Uterus (tissue), 4 donors: ENCODE data around the gene PITHD1. TPM values are rescaled to one million over a fixed set of nuclear protein-coding genes. Genes with fewer than 3 reads are reported as not detected.
A peak's percentile ranks its signal among the peaks of the same experiment; 100 is the strongest.

Experiments used
- DNase-seq, 2 donors: peaks; one replicate each; pipeline ENCODE4 v3.0.0-alpha.2; 2019 to 2020
- H3K27ac ChIP-seq, 2 donors: fragments of 200-600 bp; sonication (generic); 1 replicate in 1 of 2; 2 replicates in 1 of 2; pipeline ENCODE4 v1.5.1; 2016 to 2018
- H3K27me3 ChIP-seq, 2 donors: fragments of 200-600 bp; sonication (generic); one replicate each; pipeline ENCODE4 v1.5.1; 2018 to 2019; ENCODE audit warnings: control low read depth in 1 of 2
- H3K36me3 ChIP-seq, 2 donors: fragments of 200-600 bp; sonication (generic); one replicate each; pipeline ENCODE4 v1.5.1; 2019; ENCODE audit warnings: control low read depth in 1 of 2
- H3K4me1 ChIP-seq, 2 donors: fragments of 200-600 bp; sonication (generic); one replicate each; pipeline ENCODE4 v1.5.1; 2018 to 2019; ENCODE audit warnings: control low read depth in 1 of 2
- H3K4me3 ChIP-seq, 2 donors: fragments of 200-600 bp; sonication (generic); 1 replicate in 1 of 2; 2 replicates in 1 of 2; pipeline ENCODE4 v1.5.1; 2018 to 2019; ENCODE audit warnings: mild to moderate bottlenecking in 1 of 2
- H3K9me3 ChIP-seq, 2 donors: fragments of 200-600 bp; sonication (generic); one replicate each; pipeline ENCODE4 v1.5.1; 2019; ENCODE audit warnings: control low read depth in 1 of 2
- POLR2A ChIP-seq, 2 donors: fragments of 450-650 bp; IDR thresholded peaks; one replicate each; pipeline ENCODE4 v1.6.1; 2016; ENCODE audit warnings: antibody characterized with exemption in 2 of 2, mild to moderate bottlenecking in 1 of 2, moderate library complexity in 1 of 2
- intact Hi-C: fragments of 100-400 bp; cut with DNase I; formaldehyde crosslinking; loops from one replicate; pipeline ENCODE4 v1.15.1; 2023; ENCODE audit warnings: low total_unique reads
- total RNA-seq, 4 donors: library from RNA; depleted of rRNA in 3 of 4; stranded (reverse); fragments of >200 nt in 3 of 4; gene quantifications; one replicate each; pipeline versions ENCODE4 v1.1.0 to v1.2.4, GENCODE V29; 2014 to 2023
- TF ChIP-seq, protein P1 (sequence below), 4 experiments: fragments of 200-600 bp in 2 of 4; fragments of 450-650 bp in 2 of 4; sonication (generic) in 2 of 4; IDR thresholded peaks; one replicate each; pipeline ENCODE4 v1.5.1; 2016 to 2019; ENCODE audit warnings: antibody characterized with exemption in 4 of 4, mild to moderate bottlenecking in 2 of 4, moderate library complexity in 1 of 4
- donor health status: DM: yes; HTN: yes; CAD: no.

Gene PITHD1
- total RNA-seq, 4 donors from 2014 or later = 27.4 to 59.0 (median 49.9) TPM

- H3K9me3 ChIP-seq = no peaks in the 10 kb centered on the region
- H3K4me1 ChIP-seq = no peaks in the 10 kb centered on the region
- no peak overlapping the region for H3K27ac ChIP-seq
- no peak for DNase-seq
- intact Hi-C loops = no loop called here
- H3K36me3 ChIP-seq = no peaks in the 10 kb centered on the region
- no peak for TF ChIP-seq POLR2A (IDR thresholded peaks at IDR 0.05)
- TF ChIP-seq, protein P1, sequence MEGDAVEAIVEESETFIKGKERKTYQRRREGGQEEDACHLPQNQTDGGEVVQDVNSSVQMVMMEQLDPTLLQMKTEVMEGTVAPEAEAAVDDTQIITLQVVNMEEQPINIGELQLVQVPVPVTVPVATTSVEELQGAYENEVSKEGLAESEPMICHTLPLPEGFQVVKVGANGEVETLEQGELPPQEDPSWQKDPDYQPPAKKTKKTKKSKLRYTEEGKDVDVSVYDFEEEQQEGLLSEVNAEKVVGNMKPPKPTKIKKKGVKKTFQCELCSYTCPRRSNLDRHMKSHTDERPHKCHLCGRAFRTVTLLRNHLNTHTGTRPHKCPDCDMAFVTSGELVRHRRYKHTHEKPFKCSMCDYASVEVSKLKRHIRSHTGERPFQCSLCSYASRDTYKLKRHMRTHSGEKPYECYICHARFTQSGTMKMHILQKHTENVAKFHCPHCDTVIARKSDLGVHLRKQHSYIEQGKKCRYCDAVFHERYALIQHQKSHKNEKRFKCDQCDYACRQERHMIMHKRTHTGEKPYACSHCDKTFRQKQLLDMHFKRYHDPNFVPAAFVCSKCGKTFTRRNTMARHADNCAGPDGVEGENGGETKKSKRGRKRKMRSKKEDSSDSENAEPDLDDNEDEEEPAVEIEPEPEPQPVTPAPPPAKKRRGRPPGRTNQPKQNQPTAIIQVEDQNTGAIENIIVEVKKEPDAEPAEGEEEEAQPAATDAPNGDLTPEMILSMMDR (IDR thresholded peaks at IDR 0.05) = peak; percentile 14 to 35 (median 23)
- H3K4me3 ChIP-seq = no peak overlapping the region
- no peaks in the 10 kb centered on the region for H3K27me3 ChIP-seq
Measured at GRCh38 chr1:23810818-23811540, 32.8 kb downstream of the PITHD1 start.

GRCh38 chr1:23814016-23814415 lies 35.8 kb downstream of the PITHD1 start:
- Histone ChIP-seq H3K36me3 (no peaks in the 10 kb centered on the region), H3K27ac (no peak overlapping the region), H3K27me3 (no peaks in the 10 kb centered on the region), H3K4me3 (no peak overlapping the region), H3K4me1 (no peaks in the 10 kb centered on the region), H3K9me3 (no peaks in the 10 kb centered on the region)
- intact Hi-C loops = no loop called here
- no peak for TF ChIP-seq POLR2A (IDR thresholded peaks at IDR 0.05)
- TF ChIP-seq, protein P1 (IDR thresholded peaks at IDR 0.05) = no peak
- DNase-seq = no peak

DNA sequence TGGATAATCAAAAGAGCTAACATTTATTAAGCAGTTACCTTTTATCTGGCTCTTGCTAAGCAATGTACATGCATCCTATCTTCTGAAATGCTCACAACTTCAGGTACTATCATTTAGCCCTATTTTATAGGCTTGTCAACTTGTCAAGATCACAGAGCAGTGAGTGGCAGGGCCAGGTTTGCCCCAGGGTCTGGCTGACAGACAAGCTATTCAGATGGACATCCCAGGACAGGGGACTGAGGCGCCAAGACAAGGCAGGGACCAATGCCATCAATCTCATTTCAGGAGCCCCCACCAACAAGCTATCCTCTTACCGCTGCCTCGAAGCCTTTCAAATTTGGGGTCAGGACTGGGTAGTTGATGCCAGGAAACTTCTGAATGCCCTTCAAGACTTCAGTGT lies 38.1 kb downstream of the PITHD1 start:
- DNase-seq = no peak
- no peak overlapping the region for H3K27ac ChIP-seq
- intact Hi-C loops = no loop called here
- no peaks in the 10 kb centered on the region for H3K36me3 ChIP-seq
- no peak overlapping the region for H3K4me3 ChIP-seq
- H3K27me3 ChIP-seq = no peaks in the 10 kb centered on the region
- no peaks in the 10 kb centered on the region for H3K4me1 ChIP-seq
- TF ChIP-seq, protein P1 (IDR thresholded peaks at IDR 0.05) = no peak
- no peak for TF ChIP-seq POLR2A (IDR thresholded peaks at IDR 0.05)
- no peaks in the 10 kb centered on the region for H3K9me3 ChIP-seq

DNA sequence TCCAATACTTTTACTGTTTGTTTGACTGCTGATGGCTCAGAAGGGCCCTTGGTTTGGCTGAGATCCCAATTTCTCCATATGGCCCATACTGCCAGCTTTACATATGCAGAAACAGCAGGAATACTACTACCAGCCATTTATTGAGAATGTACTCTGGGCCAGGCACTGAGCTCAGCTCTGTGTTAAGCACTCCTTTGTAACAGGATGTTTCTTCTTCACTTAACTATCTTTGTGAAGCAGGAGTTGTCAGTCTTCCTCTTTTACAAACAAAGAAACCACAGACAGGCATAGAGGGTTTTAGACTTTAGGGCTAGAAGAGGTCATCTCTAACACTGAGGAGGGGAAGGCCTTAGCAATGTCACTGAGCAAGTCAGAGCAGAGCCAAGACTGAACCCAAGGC lies 38.7 kb downstream of the PITHD1 start:
- TF ChIP-seq POLR2A (IDR thresholded peaks at IDR 0.05) = no peak
- TF ChIP-seq, protein P1 (IDR thresholded peaks at IDR 0.05) = no peak
- H3K4me1 ChIP-seq = no peaks in the 10 kb centered on the region
- no peak overlapping the region for H3K4me3 ChIP-seq
- DNase-seq = no peak
- H3K27ac ChIP-seq = no peak overlapping the region
- H3K27me3 ChIP-seq = no peaks in the 10 kb centered on the region
- intact Hi-C loops = no loop called here
- H3K9me3 ChIP-seq = no peaks in the 10 kb centered on the region
- H3K36me3 ChIP-seq = no peaks in the 10 kb centered on the region

- Histone ChIP-seq H3K27ac (no peak overlapping the region), H3K9me3 (no peaks in the 10 kb centered on the region), H3K4me1 (no peaks in the 10 kb centered on the region), H3K4me3 (no peak overlapping the region), H3K27me3 (no peaks in the 10 kb centered on the region), H3K36me3 (no peaks in the 10 kb centered on the region)
- DNase-seq = no peak
- no peak for TF ChIP-seq POLR2A (IDR thresholded peaks at IDR 0.05)
- TF ChIP-seq, protein P1 (IDR thresholded peaks at IDR 0.05) = no peak
- intact Hi-C loops = no loop called here
Measured at GRCh38 chr1:23817633-23818032, 39.4 kb downstream of the PITHD1 start.
